Naive thymus-derived CD8-positive, alpha-beta T cell (primary cell): ENCODE results near the gene MTG2. TPM values are rescaled to one million over a fixed set of nuclear protein-coding genes. Genes with fewer than 3 reads are reported as not detected.

Source experiments
- ATAC-seq, 2 donors: fragments of 150-1000 bp; cut with Tn5 transposase in 1 of 2; sonication (Bioruptor Pico), chemical (Tn5 transposase) in 1 of 2; 1 replicate in 1 of 2; 2 replicates in 1 of 2; pipeline ENCODE4 v1.10.0; 2021; ENCODE audit warnings: mild to moderate bottlenecking in 2 of 2, moderate library complexity in 2 of 2
- POLR2A ChIA-PET: fragments of 350-600 bp; sonication (Branson Sonifier 250); formaldehyde crosslinking; loops from one replicate; lab custom pipeline; 2021; ENCODE audit warnings: antibody characterized with exemption; lab: Charles Lee
- DNase-seq, 10 donors: peaks; one replicate each; pipeline versions ENCODE4 v3.0.0 to v3.0.0-alpha.2; 2020 to 2022
- H3K27ac Mint-ChIP-seq, 10 donors: one replicate each; pipeline ENCODE4 v1.8.0; 2020 to 2022; ENCODE audit warnings: mild to moderate bottlenecking in 10 of 10, mixed read lengths in 10 of 10, moderate library complexity in 4 of 10, inconsistent platforms in 1 of 10
- H3K27me3 Mint-ChIP-seq, 5 donors: one replicate each; pipeline ENCODE4 v1.8.0; 2021 to 2022; ENCODE audit warnings: mixed read lengths in 5 of 5
- H3K36me3 Mint-ChIP-seq, 3 donors: one replicate each; pipeline ENCODE4 v1.8.0; 2020 to 2022; ENCODE audit warnings: mixed read lengths in 3 of 3, mild to moderate bottlenecking in 2 of 3, inconsistent platforms in 1 of 3
- H3K4me1 Mint-ChIP-seq, 4 donors: one replicate each; pipeline ENCODE4 v1.8.0; 2021 to 2022; ENCODE audit warnings: mixed read lengths in 4 of 4
- H3K4me3 Mint-ChIP-seq, 10 donors: one replicate each; pipeline ENCODE4 v1.8.0; 2020 to 2022; ENCODE audit warnings: mild to moderate bottlenecking in 10 of 10, mixed read lengths in 10 of 10, moderate library complexity in 6 of 10, inconsistent platforms in 1 of 10
- H3K9me3 Mint-ChIP-seq, 9 donors: one replicate each; pipeline ENCODE4 v1.8.0; 2020 to 2022; ENCODE audit warnings: mixed read lengths in 9 of 9, mild to moderate bottlenecking in 3 of 9, inconsistent platforms in 1 of 9, moderate library complexity in 1 of 9
- polyA plus RNA-seq, 3 donors: library from polyadenylated mRNA; unstranded; fragments of 300-500 nt; fragmentation: Illumina TruSeq; gene quantifications; one replicate each; pipeline ENCODE4 v1.2.3, GENCODE V29; 2021
- total RNA-seq, 8 experiments: library from RNA in 2 of 8; stranded (reverse) in 2 of 8; gene quantifications; one replicate each; pipeline ENCODE4 v1.2.3 and lab custom pipeline; 2021 to 2026

Gene MTG2
- total and polyA plus RNA-seq, 5 experiments from 2014 or later = 21.8 to 45.1 (median 28.5) TPM

GRCh38 chr20:62238569-62239277 lies 55.9 kb downstream of the MTG2 start:
- Mint-ChIP-seq H3K27ac (peak overlapping the region; percentile 40 to 93 (median 86)), H3K4me3 (peak overlapping the region; percentile 76 to 92 (median 84)), H3K4me1 (peaks cover 15 to 48% (median 45%) of the 10 kb centered on the region in 4 donors), H3K36me3 (peaks cover 0 to 19% (median 0%) of the 10 kb centered on the region in 3 donors), H3K27me3 (peaks cover 0 to 8% (median 3%) of the 10 kb centered on the region in 5 donors), H3K9me3 (peaks cover 0 to 2% (median 0%) of the 10 kb centered on the region in 9 donors)
- ATAC-seq (peak in 1 of 2 donors; percentile 3), DNase-seq (peak in 3 of 10 donors; percentile 9 to 24 (median 21))
- POLR2A ChIA-PET = interaction anchor here (0.9 to 1.3 kb wide), 4 partner anchors 46 to 217 kb away, joined by 3 read pairs; partner anchors contain the start of gene MTG2

DNA sequence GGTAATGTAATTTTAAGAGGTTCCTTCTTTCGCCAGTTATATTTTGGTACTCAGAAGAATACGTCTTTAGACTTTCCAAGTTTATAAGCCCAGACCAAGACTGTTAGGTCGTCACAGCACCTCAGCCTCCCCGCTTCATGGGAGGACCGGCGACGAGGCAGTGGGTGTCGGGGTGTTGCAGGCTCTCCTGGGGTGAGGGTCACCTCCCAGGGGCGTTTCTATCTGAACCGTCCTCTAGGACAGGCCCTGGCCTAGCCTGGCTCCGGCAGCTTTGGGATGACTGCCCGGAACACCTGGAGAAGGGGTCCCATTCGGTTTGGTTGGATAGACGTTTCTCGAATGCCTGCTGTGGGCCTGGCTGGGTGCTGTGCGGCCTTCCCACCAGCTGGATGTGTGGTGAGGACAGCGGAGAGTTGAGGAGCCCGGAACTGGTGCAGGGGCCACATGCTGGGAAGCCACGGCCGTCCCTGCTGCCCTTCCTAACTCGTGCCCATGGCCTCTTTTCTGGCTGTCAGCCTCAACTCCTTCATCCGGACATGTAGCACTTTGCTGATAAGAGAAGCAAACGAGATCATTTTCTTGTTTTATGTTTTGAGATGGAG lies 56.6 kb downstream of the MTG2 start:
- peaks cover 0 to 2% (median 0%) of the 10 kb centered on the region in 9 donors for H3K9me3 Mint-ChIP-seq
- no peak for DNase-seq
- POLR2A ChIA-PET = no interaction called here
- H3K27me3 Mint-ChIP-seq = peaks cover 0 to 8% (median 2%) of the 10 kb centered on the region in 5 donors
- H3K4me3 Mint-ChIP-seq = peak overlapping the region; percentile 76 to 92 (median 84)
- ATAC-seq = no peak
- peak overlapping the region; percentile 55 to 93 (median 82) for H3K27ac Mint-ChIP-seq
- peaks cover 0 to 23% (median 0%) of the 10 kb centered on the region in 3 donors for H3K36me3 Mint-ChIP-seq
- peaks cover 18 to 55% (median 51%) of the 10 kb centered on the region in 4 donors for H3K4me1 Mint-ChIP-seq

DNA sequence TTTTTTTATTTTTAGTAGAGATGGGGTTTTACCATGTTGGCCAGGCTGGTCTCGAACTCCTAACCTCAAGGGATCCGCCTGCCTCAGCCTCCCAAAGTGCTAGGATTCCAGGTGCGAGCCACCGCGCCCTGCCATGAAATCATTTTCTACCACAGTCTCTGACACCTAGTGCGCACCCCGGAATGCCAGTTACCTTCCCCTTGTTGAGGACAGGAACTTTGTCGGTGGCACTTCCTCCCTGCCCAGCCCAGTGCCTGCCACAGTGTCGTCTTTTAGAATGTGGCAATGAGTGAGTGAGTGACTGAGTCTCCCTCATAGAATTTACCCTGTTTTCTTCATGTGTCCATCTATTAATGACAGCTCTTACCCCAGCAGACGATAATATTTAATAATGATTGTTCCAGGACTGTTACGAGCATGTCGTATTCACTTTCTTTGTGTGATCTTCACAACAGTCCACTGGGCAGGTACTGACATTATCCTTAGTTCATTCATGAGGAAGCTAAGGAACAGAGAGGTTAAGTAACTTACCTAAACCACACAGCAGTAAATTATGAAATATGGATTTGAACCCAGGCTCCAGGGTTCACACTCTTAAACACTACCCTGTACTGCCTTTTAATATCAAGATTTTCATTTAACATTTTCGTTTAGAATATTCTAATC lies 57.3 kb downstream of the MTG2 start:
- H3K4me1 Mint-ChIP-seq = peaks cover 18 to 61% (median 57%) of the 10 kb centered on the region in 4 donors
- peak overlapping the region; percentile 28 to 93 (median 68) for H3K27ac Mint-ChIP-seq
- ATAC-seq = no peak
- no peaks in the 10 kb centered on the region for H3K9me3 Mint-ChIP-seq
- H3K27me3 Mint-ChIP-seq = no peaks in the 10 kb centered on the region
- POLR2A ChIA-PET = no interaction called here
- peaks cover 0 to 24% (median 0%) of the 10 kb centered on the region in 3 donors for H3K36me3 Mint-ChIP-seq
- no peak for DNase-seq
- peak overlapping the region; percentile 76 to 92 (median 84) for H3K4me3 Mint-ChIP-seq

- DNase-seq = no peak
- Mint-ChIP-seq H3K27me3 (no peaks in the 10 kb centered on the region), H3K4me1 (peaks cover 20 to 71% (median 60%) of the 10 kb centered on the region in 4 donors), H3K36me3 (peaks cover 0 to 24% (median 0%) of the 10 kb centered on the region in 3 donors), H3K4me3 (peak overlapping the region in 5 of 10 donors; percentile 23 to 76 (median 30)), H3K9me3 (no peaks in the 10 kb centered on the region), H3K27ac (peak overlapping the region in 5 of 10 donors; percentile 16 to 60 (median 35))
- no peak for ATAC-seq
- POLR2A ChIA-PET = no interaction called here
Measured at GRCh38 chr20:62241506-62241905, 58.7 kb downstream of the MTG2 start.

- DNase-seq (no peak), ATAC-seq (no peak)
- Mint-ChIP-seq H3K27ac (peak overlapping the region in 4 of 10 donors; percentile 22 to 50 (median 38)), H3K36me3 (peaks cover 0 to 24% (median 0%) of the 10 kb centered on the region in 3 donors), H3K27me3 (no peaks in the 10 kb centered on the region), H3K4me3 (no peak overlapping the region), H3K9me3 (no peaks in the 10 kb centered on the region), H3K4me1 (peaks cover 20 to 78% (median 64%) of the 10 kb centered on the region in 4 donors)
- POLR2A ChIA-PET = no interaction called here
Measured at GRCh38 chr20:62242176-62242575, 59.3 kb downstream of the MTG2 start.

DNA sequence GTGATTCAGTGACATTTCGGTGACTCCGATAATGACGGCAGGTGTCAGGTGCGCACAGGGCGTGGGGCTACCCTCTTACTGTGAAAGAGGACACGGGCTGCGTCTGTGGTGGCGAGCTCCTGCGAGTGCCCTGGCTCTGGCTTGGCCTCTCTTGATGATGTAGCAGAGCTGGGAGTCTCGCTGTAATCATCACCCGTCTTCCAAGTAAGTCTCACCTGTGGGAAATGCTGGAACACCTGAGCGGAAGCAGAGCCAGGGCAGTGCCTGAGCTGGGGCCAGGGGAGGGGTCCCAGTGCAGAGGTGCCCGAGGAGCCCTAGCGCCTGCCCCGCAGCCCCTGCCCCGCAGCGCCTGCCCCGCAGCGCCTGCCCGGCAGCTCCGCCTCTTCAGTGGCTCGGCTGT lies 60.3 kb downstream of the MTG2 start:
- DNase-seq (no peak), ATAC-seq (no peak)
- POLR2A ChIA-PET = no interaction called here
- no peak overlapping the region for H3K4me3 Mint-ChIP-seq
- no peaks in the 10 kb centered on the region for H3K9me3 Mint-ChIP-seq
- peak overlapping the region in 2 of 10 donors; percentile 59 to 62 for H3K27ac Mint-ChIP-seq
- H3K36me3 Mint-ChIP-seq = peaks cover 0 to 24% (median 0%) of the 10 kb centered on the region in 3 donors
- no peaks in the 10 kb centered on the region for H3K27me3 Mint-ChIP-seq
- H3K4me1 Mint-ChIP-seq = peaks cover 16 to 75% (median 60%) of the 10 kb centered on the region in 4 donors

DNA sequence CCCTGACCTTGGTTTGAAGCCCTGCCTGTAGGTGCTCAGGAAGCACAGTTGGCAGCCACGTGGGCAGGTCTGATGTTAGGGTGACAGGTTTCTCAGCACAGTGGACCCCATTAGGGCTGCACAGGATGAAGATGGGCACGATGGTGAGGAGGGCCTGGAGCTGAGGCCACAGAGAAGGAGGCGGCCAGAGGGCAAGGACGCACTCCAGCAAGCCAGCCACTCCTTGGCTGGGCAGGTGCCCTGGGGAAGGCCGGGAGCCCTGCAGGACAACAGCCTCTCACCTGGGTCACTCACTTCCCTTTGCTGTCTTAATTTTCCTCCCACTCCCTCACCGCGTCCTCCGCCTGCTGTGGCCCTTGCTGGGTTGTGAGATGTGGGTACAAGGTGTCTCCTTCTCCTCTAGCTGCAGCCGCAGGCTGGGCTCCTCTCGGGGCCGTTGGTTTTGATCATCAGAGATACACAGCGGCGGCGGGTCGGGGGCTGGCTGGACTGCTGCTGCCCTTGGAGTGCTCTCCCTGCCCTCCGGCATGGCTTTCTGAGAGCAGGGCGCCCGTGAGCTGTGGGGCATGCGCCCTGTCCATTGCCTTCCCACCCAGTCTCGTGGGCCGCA lies 61.2 kb downstream of the MTG2 start:
- Mint-ChIP-seq H3K36me3 (peaks cover 0 to 24% (median 0%) of the 10 kb centered on the region in 3 donors), H3K4me3 (peak overlapping the region in 3 of 10 donors; percentile 11 to 41 (median 24)), H3K27ac (peak overlapping the region in 4 of 10 donors; percentile 41 to 71 (median 66)), H3K4me1 (peaks cover 16 to 79% (median 62%) of the 10 kb centered on the region in 4 donors), H3K27me3 (no peaks in the 10 kb centered on the region), H3K9me3 (no peaks in the 10 kb centered on the region)
- DNase-seq = no peak
- ATAC-seq = no peak
- POLR2A ChIA-PET = no interaction called here

- Mint-ChIP-seq H3K4me1 (peaks cover 18 to 75% (median 57%) of the 10 kb centered on the region in 4 donors), H3K36me3 (peaks cover 0 to 24% (median 0%) of the 10 kb centered on the region in 3 donors), H3K9me3 (no peaks in the 10 kb centered on the region), H3K27me3 (no peaks in the 10 kb centered on the region), H3K4me3 (peak overlapping the region in 4 of 10 donors; percentile 11 to 41 (median 22)), H3K27ac (peak overlapping the region in 7 of 10 donors; percentile 14 to 77 (median 71))
- no peak for DNase-seq
- POLR2A ChIA-PET = interaction anchor here (0.7 kb wide), 1 partner anchor 174 kb away, joined by 4 read pairs; no protein-coding TSS in a partner anchor
- ATAC-seq = peak in 1 of 2 donors; percentile 53
Measured at GRCh38 chr20:62244644-62245108, 61.8 kb downstream of the MTG2 start.

GRCh38 chr20:62245911-62246280 lies 63.1 kb downstream of the MTG2 start:
- Mint-ChIP-seq H3K4me3 (no peak overlapping the region), H3K36me3 (peaks cover 0 to 28% (median 0%) of the 10 kb centered on the region in 3 donors), H3K9me3 (no peaks in the 10 kb centered on the region), H3K27me3 (no peaks in the 10 kb centered on the region), H3K4me1 (peaks cover 23 to 72% (median 54%) of the 10 kb centered on the region in 4 donors), H3K27ac (no peak overlapping the region)
- ATAC-seq (no peak), DNase-seq (no peak)
- POLR2A ChIA-PET = interaction anchor here (0.6 kb wide), 1 partner anchor 221 kb away, joined by 3 read pairs; no protein-coding TSS in a partner anchor

GRCh38 chr20:62246431-62246830 lies 63.6 kb downstream of the MTG2 start:
- POLR2A ChIA-PET = no interaction called here
- H3K36me3 Mint-ChIP-seq = peaks cover 0 to 25% (median 0%) of the 10 kb centered on the region in 3 donors
- no peak overlapping the region for H3K27ac Mint-ChIP-seq

GRCh38 chr20:62246872-62247652 lies 64.2 kb downstream of the MTG2 start:
- DNase-seq (no peak), ATAC-seq (no peak)
- peaks cover 0 to 19% (median 0%) of the 10 kb centered on the region in 3 donors for H3K36me3 Mint-ChIP-seq
- POLR2A ChIA-PET = interaction anchor here (0.6 kb wide), 1 partner anchor 493 kb away, joined by 3 read pairs; no protein-coding TSS in a partner anchor
- peak overlapping the region in 1 of 10 donors; percentile 36 for H3K4me3 Mint-ChIP-seq
- H3K9me3 Mint-ChIP-seq = no peaks in the 10 kb centered on the region
- H3K27me3 Mint-ChIP-seq = no peaks in the 10 kb centered on the region
- peaks cover 18 to 67% (median 44%) of the 10 kb centered on the region in 4 donors for H3K4me1 Mint-ChIP-seq
- H3K27ac Mint-ChIP-seq = peak overlapping the region in 2 of 10 donors; percentile 43 to 57

More at GRCh38 chr20:62246431-62246830, 63.6 kb downstream of the MTG2 start:
- DNase-seq (no peak), ATAC-seq (no peak)
- Mint-ChIP-seq H3K27me3 (no peaks in the 10 kb centered on the region), H3K4me3 (no peak overlapping the region), H3K9me3 (no peaks in the 10 kb centered on the region), H3K4me1 (peaks cover 21 to 69% (median 50%) of the 10 kb centered on the region in 4 donors)
